HG03457 (cell line): Measurements from ENCODE around the gene DIDO1.
"Not testable (repeated sequence)": the region's sequence is repeated elsewhere in the genome, so short reads cannot be mapped to it uniquely, and the experiment has no call there.

Source experiments
- ATAC-seq: cut with Tn5 transposase; IDR thresholded peaks from one replicate; pipeline ENCODE4 v1.9.1; 2021; ENCODE audit warnings: moderate number of reproducible peaks; ENCODE audit not compliant: unreplicated experiment

The DIDO1 gene

DNA sequence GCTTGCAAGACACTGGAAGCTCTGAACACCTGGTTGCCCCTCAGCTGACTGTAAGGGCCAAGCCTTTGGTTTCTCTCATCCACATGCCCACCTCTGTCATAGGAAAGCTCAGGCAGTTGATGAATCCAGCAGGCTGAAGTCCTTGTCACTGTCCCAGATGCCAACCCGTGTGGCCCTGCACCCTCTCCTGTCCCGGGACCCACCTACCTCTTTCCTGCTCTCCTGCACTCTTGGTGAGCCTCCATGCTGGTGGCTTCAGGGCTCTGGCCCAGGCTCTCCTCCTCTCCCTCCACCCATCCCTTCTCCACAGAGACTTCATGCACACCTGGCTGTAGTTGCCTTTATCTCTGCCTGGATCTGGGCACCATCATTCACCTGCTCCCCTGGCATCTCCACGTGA is 7.7 kb upstream of the DIDO1 start:
- ATAC-seq = no peak

DNA sequence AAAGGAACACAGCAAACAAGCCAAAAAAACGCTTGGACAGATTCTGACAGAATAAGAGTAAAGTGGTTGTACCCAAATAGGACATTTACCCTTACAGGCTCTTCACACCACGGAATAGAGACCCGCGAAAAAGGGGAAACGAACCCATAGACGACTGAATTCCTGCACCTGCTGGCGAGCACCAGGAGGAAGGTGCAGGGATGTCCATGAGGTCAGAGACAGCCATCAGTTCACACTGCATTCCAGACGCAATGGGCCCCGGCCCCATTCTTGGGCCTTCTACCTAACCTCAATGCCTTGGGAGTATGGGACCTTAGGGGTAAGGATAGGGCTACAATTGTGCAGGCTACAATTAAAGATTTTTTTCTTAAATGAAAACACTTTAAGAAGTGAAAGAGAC is 5.2 kb upstream of the DIDO1 start:
- ATAC-seq = no peak

DNA sequence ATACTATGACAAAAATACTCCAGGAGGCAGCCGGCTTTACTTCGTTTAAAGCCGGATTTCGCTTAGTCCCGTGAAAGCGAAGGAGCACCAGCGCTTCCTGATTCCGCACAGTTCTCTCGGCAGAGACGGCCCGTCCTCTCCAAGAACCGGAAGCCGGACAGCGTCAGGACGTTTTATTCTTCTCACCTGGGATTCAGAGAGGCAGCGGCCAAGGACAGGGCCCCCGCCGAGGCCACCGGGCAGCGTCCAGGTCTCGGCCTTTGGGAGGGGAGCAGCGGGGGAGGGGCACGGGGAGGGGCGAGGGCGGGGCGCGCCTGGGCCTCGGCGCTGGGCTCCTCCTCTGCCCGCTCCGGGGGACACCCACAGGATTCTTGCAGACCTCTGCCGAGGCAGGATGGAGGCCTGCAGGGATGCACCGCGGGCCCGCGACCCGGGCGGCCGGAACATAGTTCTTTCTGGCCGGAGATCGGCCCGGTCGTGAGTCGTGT is 2.8 kb upstream of the DIDO1 start:
- ATAC-seq = no peak

DNA sequence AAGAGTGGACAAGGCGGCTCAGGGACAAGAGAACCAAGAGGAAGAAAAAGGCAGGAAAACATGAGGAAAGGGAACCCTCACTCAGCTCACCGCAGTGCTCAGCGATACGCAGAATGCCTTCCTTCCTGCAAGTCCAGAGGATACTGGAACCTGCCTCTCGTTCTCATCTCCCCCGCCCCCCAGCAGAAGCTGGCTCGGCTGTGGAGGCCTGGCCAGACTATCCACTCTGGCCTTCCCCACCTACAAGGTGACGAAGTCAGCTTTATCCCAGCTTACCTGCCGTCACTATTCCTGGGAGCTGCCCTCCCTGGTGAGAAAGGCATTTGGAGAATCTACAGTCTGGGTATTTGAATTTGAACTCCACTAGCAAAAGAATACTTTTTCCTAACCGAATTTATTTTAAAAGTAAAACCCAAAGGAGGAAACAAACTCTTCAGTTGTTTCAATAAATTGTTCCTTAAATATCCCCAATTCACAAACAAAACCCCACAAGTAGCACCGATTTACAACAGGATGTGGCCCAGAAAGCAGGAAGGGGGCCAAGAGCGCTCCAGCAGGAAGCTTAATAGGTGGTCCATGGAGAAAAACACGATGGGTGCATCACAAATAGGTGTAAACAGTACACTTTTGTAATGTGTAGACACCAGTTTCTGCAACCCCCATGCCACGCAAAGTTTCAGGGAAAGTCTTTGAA is 2.1 kb upstream of the DIDO1 start:
- ATAC-seq = no peak

DNA sequence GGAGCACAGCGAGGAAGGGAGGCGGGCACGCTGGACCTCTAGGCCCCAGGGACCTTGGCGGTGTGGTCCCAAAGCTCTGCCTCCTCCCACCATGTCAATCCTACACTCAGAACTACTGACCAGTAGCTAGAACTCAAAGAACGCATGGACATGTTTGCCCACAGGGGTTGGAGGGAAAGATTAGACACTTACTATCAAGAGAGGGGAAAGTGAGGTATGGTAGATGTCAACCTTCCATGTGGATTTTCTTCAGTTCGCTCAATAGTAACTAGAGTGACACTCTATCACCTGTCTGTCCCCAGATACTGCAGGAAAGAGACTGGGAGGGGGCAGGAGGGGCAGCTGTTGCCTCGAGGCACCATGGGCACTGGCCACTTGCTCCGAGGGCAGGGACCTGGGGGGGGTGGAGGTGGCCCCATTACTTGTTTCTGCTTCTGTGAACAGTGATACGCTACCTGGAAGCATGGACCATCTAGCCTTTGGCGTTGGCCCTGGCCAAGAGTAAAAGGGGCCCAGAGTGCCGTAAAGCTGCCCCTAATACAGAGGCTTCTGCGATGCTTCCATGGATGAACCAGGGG is 912 bp upstream of the DIDO1 start:
- no peak for ATAC-seq

DNA sequence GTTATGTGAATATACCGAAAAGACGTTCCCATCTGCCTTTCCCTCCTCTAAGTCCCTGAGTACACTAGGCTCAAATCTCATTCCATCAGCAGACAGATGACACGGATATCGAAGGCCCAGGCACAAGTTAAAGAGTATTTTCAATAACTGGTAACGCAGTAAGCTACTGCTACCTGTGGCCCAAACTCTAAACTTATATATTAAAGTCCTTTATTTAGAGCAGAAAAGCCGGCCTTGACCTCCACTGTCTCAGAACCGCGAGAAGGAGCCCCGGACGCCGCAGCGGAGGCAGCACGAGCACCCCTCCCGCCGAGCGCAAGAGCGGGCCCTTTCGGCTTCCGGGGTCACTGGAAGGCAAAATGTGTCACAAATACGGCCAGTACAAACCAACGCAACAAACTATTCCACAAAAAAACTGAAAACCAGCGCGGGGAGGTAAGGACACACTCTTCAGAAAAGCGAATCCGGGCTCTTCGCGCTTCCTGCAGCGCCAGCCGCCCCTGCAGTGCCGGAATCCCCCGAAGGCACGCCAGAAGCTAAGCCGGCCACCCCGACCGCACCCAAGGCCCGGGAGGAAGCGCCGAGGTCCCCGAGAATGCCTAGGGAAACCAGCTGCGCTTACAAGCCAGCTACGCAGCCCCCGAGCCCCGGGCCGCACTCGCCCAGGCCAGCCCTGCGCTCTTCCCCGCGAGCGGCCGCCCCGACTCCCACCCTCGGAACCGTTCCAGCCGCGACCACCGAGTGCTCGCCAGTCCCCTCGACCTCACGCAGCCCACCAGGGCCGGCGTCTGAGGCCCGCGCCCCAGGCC is 681 bp downstream of the DIDO1 start:
- ATAC-seq = no peak

DNA sequence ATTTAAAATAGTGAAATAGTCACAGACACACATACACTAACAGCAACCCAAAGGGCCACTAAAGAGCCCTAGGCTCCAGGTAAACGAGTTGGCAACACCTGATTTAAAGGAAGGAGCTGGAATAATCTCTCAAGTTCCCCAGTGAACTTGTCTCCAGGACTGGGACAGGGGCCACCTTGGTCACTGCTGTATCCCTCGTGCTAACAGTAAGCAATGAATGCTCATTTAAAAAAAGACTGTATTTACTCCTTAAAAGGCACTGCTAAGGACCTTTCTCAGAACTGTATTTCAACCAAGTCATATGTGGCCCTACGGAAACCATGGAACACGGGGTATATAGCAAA is 1.3 kb downstream of the DIDO1 start:
- no peak for ATAC-seq

DNA sequence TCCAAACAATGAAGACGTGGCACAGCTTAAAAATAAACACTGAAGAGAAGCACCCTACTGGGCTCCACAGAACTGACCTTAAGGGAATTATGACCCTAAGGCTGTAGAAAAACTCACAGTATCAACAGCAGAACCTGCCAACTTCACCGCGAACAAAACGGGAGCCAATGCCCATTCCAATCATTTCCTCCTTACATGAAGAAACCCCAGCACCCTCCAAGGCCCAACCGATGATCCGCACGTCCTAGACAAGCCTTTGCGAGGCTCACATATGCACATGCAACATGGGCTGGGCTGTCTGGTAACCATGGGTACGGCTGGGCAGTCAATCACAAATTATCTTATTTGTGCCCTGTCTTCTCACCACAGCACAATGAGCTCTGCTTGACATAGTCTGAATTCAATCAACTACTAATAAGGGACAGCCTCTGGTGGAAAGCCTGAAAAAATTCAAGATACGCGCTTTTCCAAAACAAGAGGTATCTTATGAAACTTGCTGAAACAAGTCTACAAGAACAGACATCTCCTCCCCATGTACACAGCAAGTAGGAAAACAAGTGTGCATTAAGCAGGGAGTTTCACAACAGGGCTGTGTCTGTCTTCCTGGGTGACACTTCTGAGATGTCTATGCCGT is 1.7 kb downstream of the DIDO1 start:
- no peak for ATAC-seq

DNA sequence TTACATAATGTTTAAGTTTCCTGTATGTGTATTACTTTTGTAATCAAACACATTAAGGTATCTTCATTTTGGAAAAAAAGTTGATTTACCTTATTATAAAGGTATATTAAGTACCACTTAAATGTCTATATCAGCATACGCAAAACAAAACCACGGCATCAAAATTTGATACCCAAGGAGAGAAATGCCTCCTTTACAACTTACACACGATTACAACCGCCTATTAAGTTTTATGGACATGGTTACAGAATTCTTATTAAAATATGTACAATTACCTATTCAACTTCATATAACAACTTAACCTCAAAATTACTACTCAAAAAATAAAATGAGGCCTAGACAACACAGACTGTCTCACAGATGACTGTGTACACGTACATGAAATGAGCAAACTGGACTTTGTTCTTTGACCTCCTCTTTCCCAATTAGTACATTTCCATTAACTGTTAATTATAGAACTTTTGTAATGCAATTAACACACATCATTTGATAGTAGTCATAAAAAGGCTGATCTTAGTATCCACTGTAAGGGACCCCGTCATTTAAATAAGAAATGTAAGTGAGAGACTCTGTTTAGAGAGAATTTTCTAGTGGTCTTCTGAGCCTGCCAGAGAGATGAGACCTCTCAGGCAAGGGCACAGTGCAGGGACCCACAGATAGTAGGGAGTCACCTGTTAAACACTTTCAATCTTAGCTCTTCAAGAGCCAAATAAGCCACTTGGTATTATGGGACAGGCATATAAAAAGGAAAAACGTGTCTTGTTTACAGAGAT is 2.5 kb downstream of the DIDO1 start:
- no peak for ATAC-seq

DNA sequence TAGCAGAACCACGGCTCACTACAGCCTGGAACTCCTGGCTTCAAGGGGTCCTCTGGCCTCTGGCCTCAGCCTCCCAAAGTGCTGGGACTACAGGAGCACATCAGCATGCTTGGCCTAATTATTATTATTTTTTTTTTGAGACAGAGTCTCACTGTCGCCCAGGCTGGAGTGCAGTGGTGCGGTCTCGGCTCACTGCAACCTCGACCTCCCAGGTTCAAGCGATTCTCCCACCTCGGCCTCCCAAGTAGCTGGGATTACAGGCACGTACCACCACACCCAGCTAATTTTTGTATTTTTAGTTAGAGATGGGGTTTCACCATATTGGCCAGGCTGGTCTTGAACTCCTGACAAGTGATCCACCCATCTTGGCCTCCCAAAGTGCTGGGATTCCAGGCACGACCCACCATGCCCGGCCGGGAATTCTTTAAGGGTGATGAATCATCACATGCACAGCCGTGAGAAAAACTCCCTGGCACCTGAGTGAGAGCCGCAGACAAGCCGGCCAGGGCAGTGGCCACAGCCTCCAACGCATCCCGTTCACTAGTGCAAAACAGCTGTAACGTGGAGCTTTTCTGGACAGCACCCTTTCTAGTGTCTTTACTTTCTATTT is 3.1 kb downstream of the DIDO1 start:
- not testable (repeated sequence) for ATAC-seq

DNA sequence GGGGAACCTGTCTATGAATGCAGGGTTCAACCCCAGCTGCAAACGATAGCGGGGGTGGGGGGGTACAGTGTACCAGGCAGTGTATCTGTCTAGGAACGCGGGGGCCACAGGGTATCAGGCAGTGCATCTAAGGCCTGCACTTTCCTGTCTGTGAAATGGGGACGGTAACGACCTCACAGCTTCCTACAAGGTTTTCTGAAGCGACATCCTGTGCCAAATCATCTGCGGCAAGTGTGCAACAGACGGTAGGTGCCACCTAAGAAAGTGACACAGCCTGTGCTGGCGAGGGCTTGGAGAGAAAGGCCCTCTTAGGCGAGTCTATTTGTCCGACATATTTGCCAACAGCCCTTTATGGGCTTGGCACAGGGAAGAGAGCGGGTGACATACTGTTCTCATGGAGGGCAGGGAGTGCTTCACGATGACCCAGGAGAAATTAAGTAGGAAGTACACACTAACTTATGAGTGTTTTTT is 3.8 kb downstream of the DIDO1 start:
- no peak for ATAC-seq

DNA sequence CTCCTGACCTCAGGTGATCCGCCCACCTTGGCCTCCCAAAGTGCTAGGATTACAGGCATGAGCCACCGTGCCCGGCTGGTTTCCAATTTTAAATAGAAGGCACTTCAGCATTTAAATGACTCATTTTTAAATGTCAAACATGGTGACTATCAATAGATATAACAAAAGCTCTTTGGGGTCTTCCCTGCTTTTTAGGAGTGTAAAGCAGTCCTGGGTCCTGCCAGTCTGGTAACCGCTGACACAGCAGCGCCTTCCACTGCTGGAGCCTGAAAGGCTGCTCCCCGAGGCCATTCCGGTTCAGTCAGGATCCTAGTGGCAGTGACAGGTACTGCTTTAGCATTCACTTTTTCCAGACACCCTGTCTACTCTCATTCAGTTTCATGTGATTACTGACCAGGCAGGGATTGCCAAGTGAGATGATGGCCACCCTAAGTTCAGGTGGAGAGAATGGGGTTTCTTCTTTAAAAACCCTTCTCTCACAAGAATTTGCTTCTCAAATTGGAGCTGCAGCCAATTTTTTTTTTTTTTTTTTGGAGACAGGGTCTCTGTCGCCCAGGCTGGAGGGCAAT is 5.1 kb downstream of the DIDO1 start:
- ATAC-seq = no peak

DNA sequence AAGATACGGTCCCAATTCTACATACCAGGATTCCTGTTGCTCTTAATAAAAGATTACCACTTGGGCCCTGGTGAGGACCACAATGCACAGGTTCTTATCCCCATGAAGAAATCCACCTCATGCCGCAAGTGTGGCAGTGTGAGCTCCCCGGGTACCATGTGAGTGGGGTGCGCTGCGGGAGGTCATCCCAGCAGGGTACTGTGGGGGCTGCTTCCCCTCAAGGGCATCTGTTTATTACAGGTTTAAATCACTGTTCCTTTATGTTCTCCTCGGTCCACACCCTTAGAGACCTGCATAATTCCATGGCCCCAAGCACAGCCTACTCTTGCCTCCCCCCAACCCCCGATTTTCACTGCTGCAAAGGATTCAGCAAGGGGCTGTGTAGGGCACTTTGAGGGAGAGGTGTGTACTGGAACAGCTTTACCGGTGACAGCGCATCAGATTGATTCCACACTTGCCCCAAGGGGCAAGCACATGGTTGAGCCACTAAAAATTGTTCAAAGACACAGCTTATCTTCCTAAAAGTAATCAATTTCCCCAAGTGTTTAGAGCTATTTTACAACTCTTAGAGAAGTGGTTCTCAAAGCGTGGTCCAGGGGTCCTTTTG is 6.2 kb downstream of the DIDO1 start:
- no peak for ATAC-seq

DNA sequence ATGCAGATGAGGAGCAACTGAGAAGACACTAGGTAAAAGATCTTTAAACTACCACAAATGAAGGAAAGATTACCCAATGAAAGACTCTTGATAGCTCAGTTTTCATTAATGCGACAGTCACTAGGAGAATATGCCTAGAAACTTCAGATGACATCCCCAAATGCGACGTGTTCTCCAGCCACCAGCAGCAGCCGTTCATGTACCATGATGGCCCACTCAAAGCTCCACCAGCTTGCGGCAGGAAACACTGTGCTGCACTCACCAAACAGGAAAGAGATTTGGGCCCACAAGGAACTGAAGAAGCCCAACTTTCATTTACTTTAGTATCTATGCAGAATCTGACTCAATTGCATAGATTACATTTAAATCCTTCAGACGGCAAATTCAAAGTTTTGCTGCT is 7.5 kb downstream of the DIDO1 start:
- no peak for ATAC-seq

DNA sequence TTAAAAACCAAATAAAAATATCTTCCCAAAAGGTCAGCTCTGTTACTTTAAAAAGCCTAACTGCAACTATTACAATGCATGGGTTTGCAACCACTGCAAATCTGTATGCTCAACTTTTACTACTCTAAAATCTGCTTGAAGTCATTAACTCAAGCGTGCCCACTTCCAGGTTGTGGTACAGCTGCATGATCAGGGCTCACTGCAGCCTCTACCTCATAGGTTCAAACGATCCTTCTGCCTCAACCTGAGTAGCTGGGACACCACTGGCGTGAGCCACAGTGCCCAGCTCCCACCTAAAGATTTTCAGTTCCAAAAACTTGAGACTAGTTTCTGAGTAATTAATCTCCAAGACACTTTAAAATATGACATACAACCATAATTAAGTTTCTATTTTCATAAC is 8.2 kb downstream of the DIDO1 start:
- no peak for ATAC-seq

DNA sequence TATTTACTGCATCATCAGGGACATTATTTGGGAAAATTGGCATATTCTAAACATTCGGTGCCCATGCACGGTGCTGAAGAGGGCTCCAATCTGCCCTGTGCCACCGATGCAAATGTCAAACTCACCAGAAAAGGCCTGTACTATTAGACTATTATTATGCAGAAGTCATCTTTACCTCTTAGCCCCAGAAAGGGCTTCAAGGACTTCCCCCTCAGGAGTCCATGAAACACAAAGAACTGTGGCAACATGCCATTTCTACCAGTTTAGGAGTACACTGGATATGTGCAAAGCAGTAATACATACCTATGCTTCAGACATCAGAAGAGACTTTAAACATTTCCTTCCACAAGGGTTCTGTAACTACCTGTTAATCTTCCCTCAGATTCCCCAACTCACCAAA is 8.6 kb downstream of the DIDO1 start:
- ATAC-seq = no peak

DNA sequence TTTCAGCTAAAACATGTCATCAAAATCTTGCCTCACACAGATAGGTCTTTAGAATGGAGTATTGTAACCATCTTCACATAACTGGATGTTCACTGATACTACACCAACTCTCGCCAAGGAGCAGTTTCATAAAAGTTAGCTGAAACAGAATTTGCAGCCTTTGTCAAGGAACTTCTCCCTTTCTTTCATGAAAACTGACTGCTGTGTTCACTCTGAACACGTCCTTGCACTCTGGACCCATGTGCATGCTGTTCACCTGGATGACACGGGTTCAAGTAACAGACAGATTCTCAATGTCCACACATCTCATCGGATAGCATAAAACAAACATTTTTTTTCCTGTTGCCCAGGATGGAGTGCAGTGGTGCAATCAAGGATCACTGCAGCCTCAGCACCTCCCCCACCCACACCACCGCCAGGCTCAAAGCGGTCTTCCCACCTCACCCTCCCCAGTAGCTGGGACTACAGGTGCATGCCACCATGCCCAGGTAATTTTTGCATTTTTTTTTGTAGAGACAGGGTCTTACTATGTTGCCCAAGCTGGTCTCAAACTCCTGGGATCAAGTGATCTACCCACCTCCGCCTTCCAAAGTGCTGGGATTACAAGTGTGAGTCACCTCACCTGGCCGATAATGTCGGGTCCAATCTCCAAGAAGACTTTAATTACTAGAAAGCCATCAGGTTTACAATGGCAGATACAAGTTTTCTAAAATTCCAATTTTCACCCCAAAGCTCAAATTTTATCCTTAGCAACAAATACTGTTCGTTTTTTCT is 9.4 kb downstream of the DIDO1 start:
- no peak for ATAC-seq

DNA sequence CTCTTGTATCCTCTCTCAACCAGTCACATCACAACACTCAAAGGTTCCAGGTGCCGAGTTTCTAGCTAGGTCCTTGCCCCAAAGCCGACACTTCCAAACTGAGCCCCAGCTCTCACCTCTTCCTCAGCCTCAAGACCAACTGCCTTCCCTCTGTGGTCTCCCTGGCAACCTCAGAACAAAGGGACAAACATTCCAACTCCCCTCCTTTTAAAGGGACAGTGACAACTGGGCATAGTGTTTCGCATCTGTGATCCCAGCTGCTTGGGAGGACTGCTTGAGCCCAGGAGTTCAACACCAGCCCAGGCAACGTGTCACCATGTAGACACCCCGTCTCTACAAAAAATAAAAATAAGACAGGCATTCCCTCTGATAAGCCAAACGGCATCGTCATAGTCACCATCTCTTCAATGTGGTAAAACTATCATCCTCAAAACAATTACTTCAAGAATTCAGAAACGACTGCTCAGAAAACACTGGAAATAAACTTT is 11.3 kb downstream of the DIDO1 start:
- no peak for ATAC-seq

DNA sequence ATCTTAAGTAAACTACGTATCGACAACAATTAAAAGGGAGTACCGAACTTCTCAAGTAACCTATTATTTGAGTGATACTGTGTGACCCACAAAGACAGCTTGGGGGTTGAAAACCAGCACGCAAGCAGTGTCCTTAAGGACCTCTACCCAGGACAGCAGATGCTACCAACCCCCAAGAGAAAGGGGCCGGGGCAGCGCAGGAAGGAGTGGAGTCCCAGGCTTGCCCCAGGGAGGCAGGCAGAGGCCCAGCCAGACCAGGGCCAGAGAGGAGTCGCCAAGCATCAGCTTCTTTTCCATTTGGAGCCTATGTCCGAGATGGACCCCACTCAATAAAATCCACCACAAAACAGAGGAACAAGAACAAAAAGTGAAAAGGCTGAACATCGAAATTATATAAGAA is 11.9 kb downstream of the DIDO1 start:
- no peak for ATAC-seq
